Fibroblast of lung (primary cell): ENCODE measurements around the gene PIWIL4. TPM values are rescaled to one million over a fixed set of nuclear protein-coding genes. Genes with fewer than 3 reads are reported as not detected.

Source experiments
- DNase-seq, 2 donors: peaks; one replicate each; pipeline versions ENCODE4 v3.0.0 to v3.0.0-alpha.2; 2010; ENCODE audit warnings: low read depth in 2 of 2
- H2AFZ ChIP-seq: 2 replicates; pipeline ENCODE4 v1.5.1; 2012; ENCODE audit warnings: low read length, control low read depth, inconsistent platforms
- H3K27ac ChIP-seq: 2 replicates; pipeline ENCODE4 v1.5.1; 2011; ENCODE audit warnings: low read length, control low read depth; ENCODE audit not compliant: insufficient read depth
- H3K27me3 ChIP-seq: 2 replicates; pipeline ENCODE4 v1.5.1; 2011; ENCODE audit warnings: mild to moderate bottlenecking, low read length; ENCODE audit not compliant: control insufficient read depth, insufficient read depth
- H3K36me3 ChIP-seq: 2 replicates; pipeline ENCODE4 v1.5.1; 2011; ENCODE audit warnings: low read length; ENCODE audit not compliant: control insufficient read depth, insufficient read depth
- H3K4me1 ChIP-seq: 2 replicates; pipeline ENCODE4 v1.5.1; 2011; ENCODE audit warnings: low read length; ENCODE audit not compliant: control insufficient read depth, insufficient read depth; ENCODE audit errors: extremely low read depth
- H3K4me2 ChIP-seq: 2 replicates; pipeline ENCODE4 v1.5.1; 2011; ENCODE audit warnings: low read length, control low read depth; ENCODE audit not compliant: insufficient read depth; ENCODE audit errors: extremely low read depth
- H3K4me3 ChIP-seq, 4 experiments: fragments of 200-600 bp in 1 of 4; sonication (generic) in 1 of 4; replicated peaks in 1 of 4; 2 replicates each; pipeline ENCODE4 v1.5.1; 2011 to 2016; ENCODE audit warnings: low read length in 4 of 4, low read depth in 3 of 4, mild to moderate bottlenecking in 3 of 4, control low read depth in 2 of 4, inconsistent platforms in 1 of 4, mixed read lengths in 1 of 4; ENCODE audit not compliant: insufficient read depth in 1 of 4; ENCODE audit errors: control extremely low read depth in 1 of 4
- H3K79me2 ChIP-seq: 2 replicates; pipeline ENCODE4 v1.5.1; 2012; ENCODE audit warnings: mild to moderate bottlenecking, low read length, inconsistent platforms; ENCODE audit not compliant: control insufficient read depth, insufficient read depth
- H3K9ac ChIP-seq: 2 replicates; pipeline ENCODE4 v1.5.1; 2011; ENCODE audit warnings: mild to moderate bottlenecking, low read length, control low read depth; ENCODE audit not compliant: insufficient read depth
- H3K9me3 ChIP-seq: 2 replicates; pipeline ENCODE4 v1.5.1; 2012; ENCODE audit warnings: low read depth, low read length; ENCODE audit not compliant: control insufficient read depth, insufficient read depth
- H4K20me1 ChIP-seq: 2 replicates; pipeline ENCODE4 v1.5.1; 2011; ENCODE audit warnings: low read length; ENCODE audit not compliant: control insufficient read depth, insufficient read depth; ENCODE audit errors: extremely low read depth
- CTCF ChIP-seq, 2 donors: IDR thresholded peaks in 1 of 2; conservative IDR thresholded peaks in 1 of 2; 1 replicate in 1 of 2; 2 replicates in 1 of 2; pipeline ENCODE4 v1.5.1; 2011 to 2012; ENCODE audit warnings: low read length in 2 of 2, control low read depth in 1 of 2, inconsistent platforms in 1 of 2, low read depth in 1 of 2, mild to moderate bottlenecking in 1 of 2
- EZH2 ChIP-seq: IDR thresholded peaks from 2 replicates; pipeline ENCODE4 v1.5.1; 2012; ENCODE audit warnings: low read length, control low read depth, mild to moderate bottlenecking; ENCODE audit errors: missing control alignments
- polyA plus RNA-seq, 2 donors: library from polyadenylated mRNA; depleted of rRNA in 1 of 2; stranded (reverse) in 1 of 2; unstranded in 1 of 2; fragments of >200 nt; gene quantifications; 2 replicates each; pipeline ENCODE4 v1.2.1, GENCODE V29; 2011 to 2012; ENCODE audit warnings: missing spikeins in 1 of 2
- total RNA-seq: library from RNA; depleted of rRNA; stranded (reverse); fragments of >200 nt; gene quantifications from 2 replicates; pipeline ENCODE4 v1.2.1, GENCODE V29; 2014

The PIWIL4 gene
- total and polyA plus RNA-seq, 2 donors (not counting 1 experiment from before 2014, with no cell fraction given) = 1.2 to 3.3 TPM

- DNase-seq = no peak
These were observed 40.3 kb upstream of the PIWIL4 start for GRCh38 chr11:94526645-94527438.

GRCh38 chr11:94528551-94528950 is 38.6 kb upstream of the PIWIL4 start:
- no peak overlapping the region for H2AFZ ChIP-seq
- no peaks in the 10 kb centered on the region for H3K4me1 ChIP-seq
- no peaks in the 10 kb centered on the region for H3K9me3 ChIP-seq
- H4K20me1 ChIP-seq = no peaks in the 10 kb centered on the region
- no peak overlapping the region for H3K9ac ChIP-seq
- H3K4me3 ChIP-seq = no peak overlapping the region
- H3K79me2 ChIP-seq = no peaks in the 10 kb centered on the region
- peak in 1 of 2 donors; percentile 29 for DNase-seq
- no peaks in the 10 kb centered on the region for H3K27me3 ChIP-seq
- TF ChIP-seq CTCF (conservative IDR thresholded peaks at IDR 0.05 in 1 of 2, IDR thresholded peaks at IDR 0.05 in 1 of 2; ENCODE audit: low read depth in 1 of 2, low read length in 2 of 2) (no peak), EZH2 (no peak)
- no peak overlapping the region for H3K27ac ChIP-seq
- no peak overlapping the region for H3K4me2 ChIP-seq
- no peaks in the 10 kb centered on the region for H3K36me3 ChIP-seq

More at GRCh38 chr11:94526645-94527438, 40.3 kb upstream of the PIWIL4 start:
- H4K20me1 ChIP-seq = no peaks in the 10 kb centered on the region
- H3K4me3 ChIP-seq = no peak overlapping the region
- H3K4me2 ChIP-seq = no peak overlapping the region
- no peaks in the 10 kb centered on the region for H3K4me1 ChIP-seq
- no peak overlapping the region for H3K9ac ChIP-seq
- H2AFZ ChIP-seq = no peak overlapping the region
- H3K27me3 ChIP-seq = no peaks in the 10 kb centered on the region
- no peak overlapping the region for H3K27ac ChIP-seq
- no peaks in the 10 kb centered on the region for H3K36me3 ChIP-seq
- no peaks in the 10 kb centered on the region for H3K9me3 ChIP-seq
- H3K79me2 ChIP-seq = no peaks in the 10 kb centered on the region
- no peak for TF ChIP-seq CTCF (conservative IDR thresholded peaks at IDR 0.05 in 1 of 2, IDR thresholded peaks at IDR 0.05 in 1 of 2; ENCODE audit: low read depth in 1 of 2, low read length in 2 of 2)
- TF ChIP-seq EZH2 = no peak

- Histone ChIP-seq H4K20me1 (no peaks in the 10 kb centered on the region), H3K4me2 (no peak overlapping the region), H3K9ac (no peak overlapping the region), H3K9me3 (no peaks in the 10 kb centered on the region), H3K4me1 (no peaks in the 10 kb centered on the region), H2AFZ (no peak overlapping the region), H3K79me2 (no peaks in the 10 kb centered on the region), H3K4me3 (no peak overlapping the region), H3K27me3 (no peaks in the 10 kb centered on the region), H3K36me3 (no peaks in the 10 kb centered on the region), H3K27ac (no peak overlapping the region)
- TF ChIP-seq CTCF (conservative IDR thresholded peaks at IDR 0.05 in 1 of 2, IDR thresholded peaks at IDR 0.05 in 1 of 2; ENCODE audit: low read depth in 1 of 2, low read length in 2 of 2) = no peak
- TF ChIP-seq EZH2 = no peak
- no peak for DNase-seq
These were observed 35.0 kb upstream of the PIWIL4 start for GRCh38 chr11:94532211-94532610.
